Right lobe of liver (tissue), 6 donors: ENCODE results near the gene DPYD. TPM values are rescaled to one million over a fixed set of nuclear protein-coding genes. Genes with fewer than 3 reads are reported as not detected.

Source experiments
- ATAC-seq, 4 donors: fragments of 200-7000 bp; cut with Tn5 transposase; one replicate each; pipeline ENCODE4 v1.9.1; 2020; ENCODE audit warnings: mild to moderate bottlenecking in 4 of 4, moderate library complexity in 4 of 4
- DNase-seq, 3 donors: peaks; one replicate each; pipeline ENCODE4 v3.0.0-alpha.2; 2020
- H3K27ac ChIP-seq, 3 donors: fragments of 200-600 bp; one replicate each; pipeline ENCODE4 v1.8.0; 2022
- H3K27me3 ChIP-seq, 2 donors: fragments of 200-600 bp; one replicate each; pipeline ENCODE4 v1.8.0; 2022
- H3K36me3 ChIP-seq, 4 donors: fragments of 200-600 bp; sonication (generic) in 1 of 4; one replicate each; pipeline versions ENCODE4 v1.5.1 to v1.8.0; 2017 to 2022; ENCODE audit warnings: control low read depth in 1 of 4
- H3K4me1 ChIP-seq, 4 donors: fragments of 200-600 bp; sonication (generic) in 1 of 4; one replicate each; pipeline versions ENCODE4 v1.5.1 to v1.8.0; 2017 to 2022; ENCODE audit warnings: control low read depth in 1 of 4
- H3K4me3 ChIP-seq, 3 donors: fragments of 200-600 bp; one replicate each; pipeline ENCODE4 v1.8.0; 2022
- H3K9me3 ChIP-seq, 4 donors: fragments of 200-600 bp; sonication (generic) in 1 of 4; one replicate each; pipeline versions ENCODE4 v1.5.1 to v1.8.0; 2017 to 2022; ENCODE audit warnings: control low read depth in 1 of 4
- CTCF ChIP-seq, 4 donors: fragments of 200-600 bp in 3 of 4; fragments of 450-650 bp in 1 of 4; IDR thresholded peaks; one replicate each; pipeline versions ENCODE4 v1.5.1 to v1.8.0; 2016 to 2022; ENCODE audit warnings: antibody characterized with exemption in 4 of 4, mild to moderate bottlenecking in 2 of 4
- POLR2A ChIP-seq: fragments of 450-650 bp; IDR thresholded peaks from one replicate; pipeline ENCODE4 v1.6.1; 2017; ENCODE audit warnings: antibody characterized with exemption, mild to moderate bottlenecking
- WGBS: methylation state at CpG from one replicate; pipeline ENCODE4 v1.1.6; 2018; ENCODE audit warnings: low coverage, low lambda C conversion rate; ENCODE audit not compliant: insufficient coverage; ENCODE audit errors: missing lambda C conversion rate; 5-methylcytosine and 5-hydroxymethylcytosine counted together
- intact Hi-C, 2 donors: fragments of 100-400 bp; cut with DNase I; formaldehyde crosslinking; loops; one replicate each; pipeline versions ENCODE4 v1.11.2 to v1.14.1; 2022
- total RNA-seq, 6 experiments: library from RNA; depleted of rRNA in 2 of 6; stranded (reverse); fragments of >200 nt in 2 of 6; fragmentation: NEBNext Ultra II Directional in 3 of 6; extraction: Animal tissue kit (Norgen Biotek cat#: 25700) in 3 of 6; gene quantifications; one replicate each; pipeline versions ENCODE4 v1.1.0 to v1.2.4, GENCODE V29; 2016 to 2023
- donor health status: DM: no; HTN: yes; CAD: no.
- donor health status: DM: no; HTN: no; CAD: no.
- donor health status: DM: no; HTN: no; CAD: no.
- donor health status: DM: no; HTN: yes; CAD: no.
- donor health status: DM: no; HTN: yes; CAD: no.

DPYD gene
- total RNA-seq, 6 experiments from 2014 or later = 25.2 to 74.4 (median 40.0) TPM

GRCh38 chr1:97140611-97141010 is 780.2 kb downstream of the DPYD start:
- H3K36me3 ChIP-seq = no peaks in the 10 kb centered on the region
- WGBS = 88% methylated on average over 3 of the region's 3 CpGs
- no peaks in the 10 kb centered on the region for H3K9me3 ChIP-seq
- H3K27ac ChIP-seq = no peak overlapping the region
- H3K4me3 ChIP-seq = no peak overlapping the region
- intact Hi-C loops = no loop called here
- H3K27me3 ChIP-seq = no peaks in the 10 kb centered on the region
- no peak for TF ChIP-seq CTCF (IDR thresholded peaks at IDR 0.05)
- TF ChIP-seq POLR2A = no peak
- DNase-seq (no peak), ATAC-seq (no peak)
- H3K4me1 ChIP-seq = no peaks in the 10 kb centered on the region

GRCh38 chr1:97139512-97139911 is 781.3 kb downstream of the DPYD start:
- Histone ChIP-seq H3K27ac (no peak overlapping the region), H3K4me3 (no peak overlapping the region), H3K27me3 (no peaks in the 10 kb centered on the region), H3K9me3 (no peaks in the 10 kb centered on the region), H3K4me1 (no peaks in the 10 kb centered on the region), H3K36me3 (no peaks in the 10 kb centered on the region)
- DNase-seq (no peak), ATAC-seq (no peak)
- TF ChIP-seq CTCF (IDR thresholded peaks at IDR 0.05) (no peak), POLR2A (no peak)
- WGBS = 87% methylated on average over 2 of the region's 2 CpGs
- intact Hi-C loops = no loop called here

DNA sequence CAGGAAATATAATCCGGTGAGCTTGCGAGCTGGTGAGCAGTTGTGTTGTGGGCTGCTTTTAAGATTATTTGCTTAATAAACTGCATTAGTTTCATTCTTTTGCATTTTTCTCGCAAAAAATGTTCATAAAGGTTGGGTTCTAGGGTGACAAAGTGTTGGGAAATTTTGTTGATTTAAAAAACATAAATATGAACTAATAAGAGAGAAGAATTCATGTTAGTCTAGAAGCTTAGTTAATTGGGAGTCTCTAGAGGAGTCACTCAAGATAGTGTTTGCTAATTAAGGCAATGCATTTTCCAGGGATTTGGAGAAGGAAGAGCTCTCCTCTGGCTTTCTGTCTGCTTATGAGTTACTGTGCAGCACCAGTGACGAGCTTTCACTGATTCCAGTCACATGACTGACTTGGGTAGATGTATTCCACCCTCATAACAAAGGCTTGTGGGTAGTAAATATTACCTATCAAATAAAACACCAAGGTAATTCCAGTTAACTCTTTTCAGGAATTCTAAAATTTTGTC is 782.3 kb downstream of the DPYD start:
- no peaks in the 10 kb centered on the region for H3K4me1 ChIP-seq
- intact Hi-C loops = no loop called here
- ATAC-seq (peak in 2 of 4 donors; percentile 11 to 15), DNase-seq (no peak)
- TF ChIP-seq CTCF (IDR thresholded peaks at IDR 0.05) (no peak), POLR2A (no peak)
- WGBS = 49% methylated on average over 4 of the region's 4 CpGs
- no peaks in the 10 kb centered on the region for H3K27me3 ChIP-seq
- no peaks in the 10 kb centered on the region for H3K9me3 ChIP-seq
- H3K36me3 ChIP-seq = no peaks in the 10 kb centered on the region
- H3K27ac ChIP-seq = no peak overlapping the region
- H3K4me3 ChIP-seq = no peak overlapping the region

DNA sequence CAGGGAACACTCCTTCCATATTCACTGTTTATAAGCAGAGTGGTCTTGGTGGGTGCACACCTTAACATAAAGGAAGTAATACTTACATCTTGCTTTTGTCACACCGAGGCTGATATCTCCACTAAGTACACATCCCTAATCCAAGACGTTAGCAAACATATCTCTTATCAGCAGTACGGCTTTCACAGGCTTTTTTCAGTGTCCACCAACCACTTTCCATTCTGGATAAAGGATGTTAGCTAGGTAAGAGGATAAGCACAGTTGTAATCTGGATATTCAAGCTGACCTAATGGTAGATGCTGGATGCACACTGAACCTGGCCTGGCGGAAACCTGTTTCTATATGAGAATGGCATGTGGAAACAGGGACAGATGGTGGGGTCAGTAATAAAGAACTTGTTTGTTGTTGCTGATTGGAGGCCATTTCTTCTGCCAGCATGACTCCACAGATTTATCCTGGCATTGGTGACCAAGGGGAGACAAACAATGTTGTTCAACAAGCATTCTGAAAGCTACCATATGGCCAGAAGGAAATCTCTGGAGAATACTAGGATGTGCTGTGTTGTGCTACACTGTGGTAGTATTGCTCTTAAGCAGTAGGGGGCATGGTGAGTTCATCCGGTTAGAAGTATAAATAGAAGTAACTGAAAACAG is 782.8 kb downstream of the DPYD start:
- no peak for DNase-seq
- ATAC-seq = peak; percentile 80 to 94 (median 84)
- 59% methylated on average over 4 of the region's 5 CpGs for WGBS
- no peak overlapping the region for H3K27ac ChIP-seq
- intact Hi-C loops = no loop called here
- no peaks in the 10 kb centered on the region for H3K27me3 ChIP-seq
- no peak overlapping the region for H3K4me3 ChIP-seq
- no peaks in the 10 kb centered on the region for H3K4me1 ChIP-seq
- no peaks in the 10 kb centered on the region for H3K36me3 ChIP-seq
- H3K9me3 ChIP-seq = no peaks in the 10 kb centered on the region
- TF ChIP-seq POLR2A (no peak), CTCF (IDR thresholded peaks at IDR 0.05) (peak; percentile 37 to 54 (median 50))
